Kidney (tissue), 14 donors: ENCODE data around the gene CCDC80. TPM values are rescaled to one million over a fixed set of nuclear protein-coding genes. Genes with fewer than 3 reads are reported as not detected.

Source experiments
- DNase-seq, 5 donors: peaks; one replicate each; pipeline ENCODE4 v3.0.0-alpha.2; 2013 to 2020
- FAIRE-seq: peaks from 2 replicates; lab custom pipeline; 2012; peaks lifted over from hg19 to GRCh38; lab: Jason Lieb, UNC
- H3K27ac ChIP-seq, 2 donors: one replicate each; pipeline ENCODE4 v1.7.0; 2013; ENCODE audit warnings: low read depth in 2 of 2, low read length in 2 of 2, inconsistent platforms in 1 of 2
- H3K27me3 ChIP-seq: one replicate; pipeline ENCODE4 v1.7.1; 2013; ENCODE audit warnings: low read length, inconsistent platforms; ENCODE audit not compliant: control insufficient read depth, insufficient read depth
- H3K36me3 ChIP-seq, 3 donors: one replicate each; pipeline versions ENCODE4 v1.7.0 to v1.7.1; 2013; ENCODE audit warnings: low read length in 3 of 3, control low read depth in 1 of 3, inconsistent platforms in 1 of 3; ENCODE audit not compliant: insufficient read depth in 3 of 3, control insufficient read depth in 2 of 3
- H3K4me1 ChIP-seq, 3 donors: one replicate each; pipeline versions ENCODE4 v1.7.0 to v1.7.1; 2013; ENCODE audit warnings: low read length in 3 of 3, inconsistent platforms in 1 of 3, low read depth in 1 of 3; ENCODE audit not compliant: control insufficient read depth in 2 of 3, insufficient read depth in 2 of 3
- H3K4me3 ChIP-seq, 3 donors: one replicate each; pipeline versions ENCODE4 v1.7.0 to v1.8.1; 2013; ENCODE audit warnings: low read length in 3 of 3, control low read depth in 1 of 3, inconsistent platforms in 1 of 3
- H3K9ac ChIP-seq, 3 donors: one replicate each; pipeline versions ENCODE4 v1.7.0 to v1.7.1; 2013; ENCODE audit warnings: low read length in 3 of 3, control low read depth in 1 of 3, inconsistent platforms in 1 of 3
- H3K9me3 ChIP-seq, 3 donors: one replicate each; pipeline versions ENCODE4 v1.7.0 to v1.7.1; 2013; ENCODE audit warnings: low read length in 3 of 3, control low read depth in 1 of 3, inconsistent platforms in 1 of 3; ENCODE audit not compliant: control insufficient read depth in 2 of 3, insufficient read depth in 1 of 3
- CTCF ChIP-seq: IDR thresholded peaks from 3 replicates; pipeline ENCODE4 v1.5.1; 2012; ENCODE audit warnings: mild to moderate bottlenecking, moderate library complexity, borderline replicate concordance; ENCODE audit not compliant: insufficient read depth; ENCODE audit errors: extremely low read depth
- intact Hi-C: fragments of 100-400 bp; cut with DNase I; formaldehyde crosslinking; loops from one replicate; pipeline ENCODE4 v1.11.1; 2022
- polyA plus RNA-seq: library from polyadenylated mRNA; stranded (reverse); fragments of 350-450 nt; fragmentation: Illumina TruSeq; extraction: RNeasy Lipid Tissue Mini Kit (QIAGEN cat#74804); gene quantifications from one replicate; pipeline ENCODE4 v1.2.3, GENCODE V29; 2014; ENCODE audit warnings: low read depth, low replicate concordance; ENCODE audit not compliant: insufficient read depth
- total RNA-seq: library from RNA; stranded (reverse); fragmentation: NEBNext Ultra II Directional; extraction: Animal tissue kit (Norgen Biotek cat#: 25700); gene quantifications from one replicate; pipeline ENCODE4 v1.2.1, GENCODE V29; 2021
- donor health status: control.
- donor health status: control.
- donor health status: control.
- donor health status: control.
- donor health status: control.
- donor health status: DM: yes; HTN: yes; CAD: no.
- donor health status: Normal renal cell carcinoma (clear cell type).

The CCDC80 gene
- total and polyA plus RNA-seq, 2 donors from 2014 or later = 12.0 to 57.5 TPM

GRCh38 chr3:112634786-112635541, 6.0 kb downstream of the CCDC80 start:
- Histone ChIP-seq H3K36me3 (no peaks in the 10 kb centered on the region), H3K27me3 (no peaks in the 10 kb centered on the region), H3K9ac (peak overlapping the region in 1 of 3 donors; percentile 38), H3K4me1 (peaks cover 0 to 5% (median 3%) of the 10 kb centered on the region in 3 donors), H3K9me3 (no peaks in the 10 kb centered on the region), H3K27ac (peak overlapping the region; percentile 34 to 63), H3K4me3 (no peak overlapping the region)
- peak in 2 of 5 donors; percentile 63 to 69 for DNase-seq
- TF ChIP-seq CTCF = no peak
- FAIRE-seq = no peak
- intact Hi-C loops = no loop called here

GRCh38 chr3:112633757-112634156, 7.2 kb downstream of the CCDC80 start:
- Histone ChIP-seq H3K27ac (no peak overlapping the region), H3K4me1 (peaks cover 0 to 5% (median 3%) of the 10 kb centered on the region in 3 donors), H3K4me3 (no peak overlapping the region), H3K36me3 (no peaks in the 10 kb centered on the region), H3K27me3 (no peaks in the 10 kb centered on the region), H3K9ac (no peak overlapping the region), H3K9me3 (no peaks in the 10 kb centered on the region)
- FAIRE-seq = no peak
- intact Hi-C loops = no loop called here
- DNase-seq = peak in 2 of 5 donors; percentile 90 to 91
- no peak for TF ChIP-seq CTCF

GRCh38 chr3:112633191-112633590, 7.8 kb downstream of the CCDC80 start:
- no peak for TF ChIP-seq CTCF
- Histone ChIP-seq H3K27me3 (no peaks in the 10 kb centered on the region), H3K4me3 (no peak overlapping the region), H3K4me1 (peaks cover 0 to 5% (median 3%) of the 10 kb centered on the region in 3 donors), H3K27ac (no peak overlapping the region), H3K36me3 (no peaks in the 10 kb centered on the region), H3K9ac (no peak overlapping the region), H3K9me3 (no peaks in the 10 kb centered on the region)
- FAIRE-seq = no peak
- peak in 1 of 5 donors; percentile 41 for DNase-seq
- intact Hi-C loops = no loop called here
